ENCODE results near the gene OR8G1.

DNA sequence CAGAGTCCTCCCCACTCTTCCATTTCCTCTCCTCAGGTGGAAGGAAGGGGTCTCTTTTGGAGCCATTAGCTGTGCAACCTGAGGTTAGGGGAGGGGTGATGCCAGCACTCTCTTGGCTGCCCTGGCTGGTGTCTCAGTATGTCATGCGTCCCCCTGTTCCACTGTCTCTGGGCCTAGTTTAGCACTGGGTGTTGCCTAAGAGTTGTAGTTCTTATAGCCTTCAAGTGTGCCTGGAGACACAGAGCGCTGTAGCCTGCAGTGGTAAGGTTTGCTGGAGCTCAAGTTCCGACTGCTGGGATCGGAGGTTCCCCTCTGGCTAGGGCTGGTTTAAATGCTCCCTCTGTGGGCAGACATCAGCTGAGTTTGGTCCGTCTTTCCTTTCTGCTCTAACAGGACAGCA, 36.9 kb upstream of the OR8G1 start:
- TF ChIP-seq, protein P1, sequence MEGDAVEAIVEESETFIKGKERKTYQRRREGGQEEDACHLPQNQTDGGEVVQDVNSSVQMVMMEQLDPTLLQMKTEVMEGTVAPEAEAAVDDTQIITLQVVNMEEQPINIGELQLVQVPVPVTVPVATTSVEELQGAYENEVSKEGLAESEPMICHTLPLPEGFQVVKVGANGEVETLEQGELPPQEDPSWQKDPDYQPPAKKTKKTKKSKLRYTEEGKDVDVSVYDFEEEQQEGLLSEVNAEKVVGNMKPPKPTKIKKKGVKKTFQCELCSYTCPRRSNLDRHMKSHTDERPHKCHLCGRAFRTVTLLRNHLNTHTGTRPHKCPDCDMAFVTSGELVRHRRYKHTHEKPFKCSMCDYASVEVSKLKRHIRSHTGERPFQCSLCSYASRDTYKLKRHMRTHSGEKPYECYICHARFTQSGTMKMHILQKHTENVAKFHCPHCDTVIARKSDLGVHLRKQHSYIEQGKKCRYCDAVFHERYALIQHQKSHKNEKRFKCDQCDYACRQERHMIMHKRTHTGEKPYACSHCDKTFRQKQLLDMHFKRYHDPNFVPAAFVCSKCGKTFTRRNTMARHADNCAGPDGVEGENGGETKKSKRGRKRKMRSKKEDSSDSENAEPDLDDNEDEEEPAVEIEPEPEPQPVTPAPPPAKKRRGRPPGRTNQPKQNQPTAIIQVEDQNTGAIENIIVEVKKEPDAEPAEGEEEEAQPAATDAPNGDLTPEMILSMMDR (IDR thresholded peaks at IDR 0.05; ENCODE audit: low read depth, low read length, missing input control), result no peak
- TF ChIP-seq, protein P2, sequence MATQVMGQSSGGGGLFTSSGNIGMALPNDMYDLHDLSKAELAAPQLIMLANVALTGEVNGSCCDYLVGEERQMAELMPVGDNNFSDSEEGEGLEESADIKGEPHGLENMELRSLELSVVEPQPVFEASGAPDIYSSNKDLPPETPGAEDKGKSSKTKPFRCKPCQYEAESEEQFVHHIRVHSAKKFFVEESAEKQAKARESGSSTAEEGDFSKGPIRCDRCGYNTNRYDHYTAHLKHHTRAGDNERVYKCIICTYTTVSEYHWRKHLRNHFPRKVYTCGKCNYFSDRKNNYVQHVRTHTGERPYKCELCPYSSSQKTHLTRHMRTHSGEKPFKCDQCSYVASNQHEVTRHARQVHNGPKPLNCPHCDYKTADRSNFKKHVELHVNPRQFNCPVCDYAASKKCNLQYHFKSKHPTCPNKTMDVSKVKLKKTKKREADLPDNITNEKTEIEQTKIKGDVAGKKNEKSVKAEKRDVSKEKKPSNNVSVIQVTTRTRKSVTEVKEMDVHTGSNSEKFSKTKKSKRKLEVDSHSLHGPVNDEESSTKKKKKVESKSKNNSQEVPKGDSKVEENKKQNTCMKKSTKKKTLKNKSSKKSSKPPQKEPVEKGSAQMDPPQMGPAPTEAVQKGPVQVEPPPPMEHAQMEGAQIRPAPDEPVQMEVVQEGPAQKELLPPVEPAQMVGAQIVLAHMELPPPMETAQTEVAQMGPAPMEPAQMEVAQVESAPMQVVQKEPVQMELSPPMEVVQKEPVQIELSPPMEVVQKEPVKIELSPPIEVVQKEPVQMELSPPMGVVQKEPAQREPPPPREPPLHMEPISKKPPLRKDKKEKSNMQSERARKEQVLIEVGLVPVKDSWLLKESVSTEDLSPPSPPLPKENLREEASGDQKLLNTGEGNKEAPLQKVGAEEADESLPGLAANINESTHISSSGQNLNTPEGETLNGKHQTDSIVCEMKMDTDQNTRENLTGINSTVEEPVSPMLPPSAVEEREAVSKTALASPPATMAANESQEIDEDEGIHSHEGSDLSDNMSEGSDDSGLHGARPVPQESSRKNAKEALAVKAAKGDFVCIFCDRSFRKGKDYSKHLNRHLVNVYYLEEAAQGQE (IDR thresholded peaks at IDR 0.05), result no peak
- TF ChIP-seq JUND (IDR thresholded peaks at IDR 0.05) (no peak), TAF1 (conservative IDR thresholded peaks at IDR 0.05) (no peak), HNF4G (IDR thresholded peaks at IDR 0.05) (no peak), GABPA (IDR thresholded peaks at IDR 0.05 in 1 of 2, conservative IDR thresholded peaks at IDR 0.05 in 1 of 2) (no peak), SP1 (IDR thresholded peaks at IDR 0.05) (no peak), RAD21 (IDR thresholded peaks at IDR 0.05) (no peak)
- TF ChIP-seq, protein P3, sequence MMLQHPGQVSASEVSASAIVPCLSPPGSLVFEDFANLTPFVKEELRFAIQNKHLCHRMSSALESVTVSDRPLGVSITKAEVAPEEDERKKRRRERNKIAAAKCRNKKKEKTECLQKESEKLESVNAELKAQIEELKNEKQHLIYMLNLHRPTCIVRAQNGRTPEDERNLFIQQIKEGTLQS (IDR thresholded peaks at IDR 0.05), result no peak
- TF ChIP-seq, protein P4, sequence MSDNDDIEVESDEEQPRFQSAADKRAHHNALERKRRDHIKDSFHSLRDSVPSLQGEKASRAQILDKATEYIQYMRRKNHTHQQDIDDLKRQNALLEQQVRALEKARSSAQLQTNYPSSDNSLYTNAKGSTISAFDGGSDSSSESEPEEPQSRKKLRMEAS (IDR thresholded peaks at IDR 0.05), result no peak

Measured in liver (tissue), 3 donors.